Prostate gland (tissue), 2 donors: ENCODE measurements around the gene GABARAP.

ENCODE experiments used
- CTCF ChIP-seq, 4 experiments: fragments of 200-600 bp in 2 of 4; fragments of 450-650 bp in 2 of 4; sonication (generic) in 2 of 4; IDR thresholded peaks; 1 replicate in 3 of 4; 2 replicates in 1 of 4; pipeline ENCODE4 v1.5.1; 2016 to 2019; ENCODE audit warnings: antibody characterized with exemption in 4 of 4, mild to moderate bottlenecking in 2 of 4, moderate library complexity in 2 of 4
- POLR2AphosphoS5 ChIP-seq: sonication (generic); formaldehyde crosslinking; IDR thresholded peaks from one replicate; pipeline ENCODE4 v1.6.1; 2017; ENCODE audit warnings: antibody characterized with exemption

GRCh38 chr17:7281953-7282751 is 39.9 kb upstream of the GABARAP start:
- no peak for TF ChIP-seq CTCF (IDR thresholded peaks at IDR 0.05)
- TF ChIP-seq POLR2AphosphoS5 = no peak
